GM19463 (cell line): Measurements from ENCODE around the gene BSG.

ENCODE experiments used
- ATAC-seq: cut with Tn5 transposase; IDR thresholded peaks from one replicate; pipeline ENCODE4 v1.9.1; 2021; ENCODE audit warnings: mild to moderate bottlenecking, moderate library complexity; ENCODE audit not compliant: unreplicated experiment

BSG gene

DNA sequence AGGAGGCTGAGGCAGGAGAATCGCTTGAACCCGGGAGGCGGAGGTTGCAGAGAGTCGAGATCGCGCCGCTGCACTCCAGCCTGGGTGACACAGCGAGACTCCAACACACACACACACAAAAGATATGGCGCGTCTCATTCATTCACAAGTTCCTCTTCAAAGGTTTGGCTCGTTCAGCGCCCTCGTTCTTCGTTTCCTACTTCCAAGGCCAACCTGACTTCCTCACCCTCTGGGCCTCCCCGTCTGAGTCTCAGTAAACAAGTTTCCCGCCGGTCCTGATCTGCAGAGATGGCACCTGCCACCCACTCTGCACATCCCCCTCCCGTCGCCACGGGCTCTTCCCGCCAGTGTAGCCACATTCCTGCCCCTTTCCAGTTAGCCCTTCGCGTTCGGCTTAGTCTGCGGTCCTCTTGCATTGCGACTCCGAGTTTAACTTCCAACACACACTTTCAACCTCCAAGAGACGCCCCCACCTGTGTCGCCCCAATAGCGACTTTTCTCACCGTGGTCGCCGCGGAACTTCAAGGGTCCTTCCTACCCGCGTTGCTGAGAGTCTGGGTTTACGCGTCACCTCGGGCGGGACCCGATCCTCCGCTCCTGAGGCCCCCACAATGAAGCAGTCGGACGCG lies 1.3 kb upstream of the BSG start:
- no peak for ATAC-seq

DNA sequence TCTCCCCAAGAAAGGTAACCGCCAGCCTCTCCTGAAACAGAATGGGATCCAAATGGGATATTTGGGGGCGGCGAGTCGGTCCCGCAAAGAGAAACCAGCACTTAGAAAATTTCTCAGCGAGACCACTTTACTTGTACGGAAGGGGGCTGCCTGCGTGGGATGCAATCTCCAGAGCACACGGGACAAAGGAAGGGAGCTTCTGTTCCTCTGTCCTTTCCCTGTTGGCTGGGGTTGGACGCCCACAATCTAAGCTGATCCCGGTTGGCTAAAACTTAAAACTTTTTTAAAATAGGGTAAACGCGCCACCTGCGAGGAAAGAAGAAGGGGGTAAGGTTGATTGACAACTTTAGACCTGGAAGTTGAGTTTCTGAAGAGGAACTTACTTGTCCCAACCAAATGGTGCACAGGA lies 826 bp upstream of the BSG start:
- no peak for ATAC-seq

DNA sequence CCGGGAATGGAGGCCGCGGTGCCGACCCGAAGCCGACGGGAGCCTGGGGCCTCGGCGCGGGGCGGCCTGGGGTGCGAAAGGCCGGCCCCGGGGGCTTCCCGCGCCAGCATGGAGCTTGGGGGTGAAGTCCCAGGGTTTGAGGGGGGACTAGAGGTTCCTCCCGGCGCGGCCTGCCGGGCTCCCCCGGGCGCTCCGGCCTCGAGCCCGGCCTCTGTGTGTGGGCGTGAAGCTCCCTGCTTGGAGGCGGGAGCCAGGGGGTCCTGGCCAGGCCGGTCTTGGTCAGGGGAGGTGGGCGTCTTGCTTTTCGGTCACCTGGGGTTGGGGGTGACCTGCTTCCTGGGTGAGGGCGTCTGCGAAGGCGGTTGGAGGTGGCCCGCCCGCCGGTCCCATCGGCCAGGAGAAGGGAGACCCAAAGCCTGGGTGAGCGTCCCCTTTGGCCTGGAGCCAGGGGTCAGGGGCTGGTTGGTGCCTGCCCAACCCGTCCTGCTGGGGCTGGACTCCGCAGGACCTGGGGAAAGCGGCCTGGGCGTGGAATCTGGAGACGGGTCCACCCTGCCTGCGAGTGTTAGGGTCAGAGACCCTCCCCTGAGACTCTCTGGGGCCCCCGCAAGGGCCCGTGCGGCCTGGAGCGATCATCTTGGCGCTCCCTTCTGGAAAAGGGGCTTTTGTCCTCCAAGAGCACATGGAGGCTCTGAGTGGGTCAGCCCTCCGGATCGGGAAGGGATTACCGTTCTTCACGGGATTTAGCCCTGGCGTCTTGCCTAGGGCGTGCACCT lies 535 bp downstream of the BSG start:
- ATAC-seq, result peak; percentile 27

DNA sequence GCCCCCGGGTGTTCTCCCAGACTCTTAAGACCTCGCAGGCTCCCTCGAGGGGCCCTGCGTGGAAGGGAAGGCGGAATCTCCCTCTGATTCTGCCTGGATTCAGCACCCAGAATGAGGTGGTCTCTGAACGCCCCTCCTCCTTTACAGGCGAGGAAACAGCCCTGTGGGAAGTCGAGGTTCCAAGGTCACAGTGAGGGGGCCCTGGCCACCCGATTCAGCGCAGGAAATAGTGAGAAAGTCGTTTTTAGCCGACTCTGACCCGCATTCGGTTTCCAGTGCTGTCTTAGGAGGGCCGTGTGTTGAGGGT lies 1.1 kb downstream of the BSG start:
- ATAC-seq, result no peak

DNA sequence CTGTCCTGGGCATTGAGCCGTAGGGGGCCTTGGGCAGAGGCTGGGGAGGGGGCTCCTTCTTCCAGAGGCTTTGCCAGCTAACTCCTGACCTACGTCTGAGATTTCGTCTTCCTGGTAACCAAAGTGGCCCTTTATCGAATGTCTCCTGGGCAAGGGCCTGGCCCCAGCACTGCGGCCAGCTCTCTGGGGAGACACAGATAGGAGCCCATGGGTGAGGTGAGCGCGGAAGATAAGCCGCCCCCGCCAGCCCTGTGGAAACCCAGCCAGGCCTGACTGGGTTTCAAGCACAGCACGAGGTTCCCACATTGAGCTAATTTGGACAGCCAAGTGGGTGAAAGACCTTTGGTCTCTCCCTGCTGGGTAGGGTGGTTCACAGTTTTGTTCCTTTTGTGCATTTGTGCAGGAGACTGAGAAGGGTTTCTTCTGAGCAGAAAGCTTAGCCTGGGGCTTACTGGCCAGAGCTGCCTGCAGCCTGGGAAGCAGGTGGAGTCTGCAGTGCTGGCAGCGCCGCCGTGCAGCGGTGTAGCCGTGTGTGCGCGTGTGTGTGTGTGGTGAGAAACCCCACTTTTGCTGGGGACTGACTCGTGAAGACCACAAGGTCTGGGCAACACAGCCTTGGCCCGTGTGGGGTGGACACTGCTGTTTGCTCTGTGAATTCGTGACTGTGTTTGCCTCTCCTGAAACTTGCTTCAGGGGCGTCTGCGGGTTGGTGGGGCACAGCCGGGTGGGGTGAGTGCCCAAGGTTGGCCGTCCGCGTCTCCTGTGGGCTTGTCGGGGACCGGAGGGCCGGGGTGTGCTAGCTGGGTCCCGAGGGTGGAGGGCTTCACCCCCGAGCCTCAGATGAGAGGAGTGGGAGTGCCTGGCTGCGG lies 2.5 kb downstream of the BSG start:
- ATAC-seq, result no peak

DNA sequence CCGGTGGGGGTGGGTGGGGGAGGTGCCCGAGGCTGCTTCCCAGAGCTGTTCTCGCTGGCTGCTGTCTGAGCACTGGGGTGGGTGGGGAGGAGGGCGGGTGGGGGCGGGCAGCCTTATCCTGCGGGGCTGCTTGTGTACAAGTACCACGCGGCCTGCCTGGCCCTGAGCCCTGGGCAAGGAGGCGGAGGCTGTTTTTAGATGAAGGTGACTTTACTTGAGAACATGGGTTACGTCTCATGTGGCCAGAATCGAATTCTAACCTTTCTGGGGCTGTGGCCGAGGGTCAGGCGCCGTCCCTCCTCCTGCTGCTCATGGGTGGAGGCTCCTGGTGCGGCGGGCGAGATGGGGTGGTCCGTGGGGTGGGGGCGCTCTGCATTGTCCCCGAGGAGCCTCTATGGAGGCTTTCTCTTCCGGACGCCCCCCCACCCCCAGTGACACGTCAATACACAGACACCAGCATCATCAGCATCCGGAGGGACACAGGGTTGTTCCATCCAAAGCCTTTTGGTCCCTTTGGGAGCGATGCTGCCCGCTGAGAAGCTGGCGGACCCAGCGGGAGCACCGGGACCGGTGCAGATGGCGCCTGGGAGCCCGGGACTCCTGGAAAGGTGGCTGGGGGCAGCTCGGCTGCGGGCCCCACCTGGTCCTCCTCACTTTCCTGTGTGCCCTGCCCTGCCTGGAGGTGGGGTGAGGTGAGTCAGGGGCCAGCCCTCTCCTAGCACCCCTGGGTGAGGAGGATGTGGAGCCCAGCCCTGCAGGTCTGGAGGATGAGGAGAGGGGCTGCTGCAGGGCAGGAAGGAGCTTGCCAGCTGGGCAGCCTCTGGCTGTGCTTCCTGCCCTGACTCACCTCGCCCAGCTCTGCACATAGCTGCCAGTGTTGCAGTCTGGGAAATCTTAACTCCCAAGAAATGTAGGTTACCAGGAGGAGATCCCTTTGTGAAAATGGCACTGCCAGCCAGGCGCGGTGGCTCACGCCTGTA lies 3.4 kb downstream of the BSG start:
- ATAC-seq, result no peak

DNA sequence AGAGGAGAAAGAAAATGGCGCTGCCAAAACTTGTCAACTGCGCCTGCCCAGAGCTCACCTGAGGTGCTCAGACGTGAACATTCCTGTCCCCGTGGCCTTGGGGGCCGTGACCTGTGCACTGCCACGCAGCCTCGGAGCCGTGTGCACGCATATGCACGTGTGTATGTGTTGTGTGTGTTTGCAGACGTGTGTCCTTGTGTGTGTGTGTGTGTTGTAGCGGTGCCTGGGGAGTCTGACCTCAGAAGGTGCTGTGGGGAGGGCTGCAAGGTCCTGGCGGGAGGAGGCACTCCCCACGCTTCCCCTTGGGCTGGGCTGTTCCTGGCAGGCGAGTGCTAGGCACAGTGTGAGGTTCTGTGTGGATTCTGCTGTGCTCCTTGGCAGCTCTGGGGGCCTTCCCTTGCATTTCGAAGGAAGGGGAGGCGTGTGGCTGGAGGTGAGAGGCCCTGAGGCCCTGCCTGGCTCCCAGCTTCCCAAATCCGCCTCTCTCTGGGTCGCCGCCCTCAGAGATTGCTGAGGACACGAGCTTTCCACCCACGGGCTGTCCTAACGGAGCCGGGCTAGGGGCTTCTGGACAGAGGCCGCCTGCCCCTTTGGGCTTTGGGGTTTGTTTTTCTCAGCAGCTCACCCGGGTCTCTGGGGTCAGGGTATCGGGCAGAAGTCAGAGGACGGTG lies 4.5 kb downstream of the BSG start:
- ATAC-seq, result no peak

DNA sequence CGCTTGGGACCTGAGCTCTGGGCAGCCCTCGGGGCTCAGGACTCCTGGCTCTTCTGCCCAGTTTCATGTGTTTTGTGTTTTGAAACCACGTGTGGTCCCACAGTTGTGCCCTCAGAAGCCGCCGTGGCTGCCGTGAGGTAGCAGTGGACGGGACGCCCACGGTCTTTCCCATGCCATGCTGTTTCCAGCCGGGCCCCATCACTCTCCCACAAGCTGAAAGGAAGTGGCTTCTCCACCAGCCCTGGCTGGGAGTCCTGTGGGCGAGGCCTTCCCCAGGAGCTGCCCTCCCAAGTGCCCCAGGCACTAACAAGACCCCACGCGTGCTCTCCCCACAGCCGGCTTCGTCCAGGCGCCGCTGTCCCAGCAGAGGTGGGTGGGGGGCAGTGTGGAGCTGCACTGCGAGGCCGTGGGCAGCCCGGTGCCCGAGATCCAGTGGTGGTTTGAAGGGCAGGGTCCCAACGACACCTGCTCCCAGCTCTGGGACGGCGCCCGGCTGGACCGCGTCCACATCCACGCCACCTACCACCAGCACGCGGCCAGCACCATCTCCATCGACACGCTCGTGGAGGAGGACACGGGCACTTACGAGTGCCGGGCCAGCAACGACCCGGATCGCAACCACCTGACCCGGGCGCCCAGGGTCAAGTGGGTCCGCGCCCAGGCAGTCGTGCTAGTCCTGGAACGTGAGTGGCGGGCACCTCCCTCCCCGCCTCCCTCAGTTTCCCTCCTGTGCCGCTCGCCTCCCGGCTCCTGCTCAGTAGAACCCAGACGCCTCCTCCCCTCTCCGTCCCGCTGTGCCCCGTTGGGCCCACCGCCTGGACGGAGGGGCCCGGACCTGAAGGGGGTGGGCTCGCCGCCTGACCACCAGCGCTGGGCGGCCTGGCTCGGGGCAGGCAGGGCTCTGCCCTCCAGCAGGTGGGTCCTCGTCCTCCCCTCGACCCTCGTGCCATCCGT lies 5.3 kb downstream of the BSG start:
- ATAC-seq, result no peak

DNA sequence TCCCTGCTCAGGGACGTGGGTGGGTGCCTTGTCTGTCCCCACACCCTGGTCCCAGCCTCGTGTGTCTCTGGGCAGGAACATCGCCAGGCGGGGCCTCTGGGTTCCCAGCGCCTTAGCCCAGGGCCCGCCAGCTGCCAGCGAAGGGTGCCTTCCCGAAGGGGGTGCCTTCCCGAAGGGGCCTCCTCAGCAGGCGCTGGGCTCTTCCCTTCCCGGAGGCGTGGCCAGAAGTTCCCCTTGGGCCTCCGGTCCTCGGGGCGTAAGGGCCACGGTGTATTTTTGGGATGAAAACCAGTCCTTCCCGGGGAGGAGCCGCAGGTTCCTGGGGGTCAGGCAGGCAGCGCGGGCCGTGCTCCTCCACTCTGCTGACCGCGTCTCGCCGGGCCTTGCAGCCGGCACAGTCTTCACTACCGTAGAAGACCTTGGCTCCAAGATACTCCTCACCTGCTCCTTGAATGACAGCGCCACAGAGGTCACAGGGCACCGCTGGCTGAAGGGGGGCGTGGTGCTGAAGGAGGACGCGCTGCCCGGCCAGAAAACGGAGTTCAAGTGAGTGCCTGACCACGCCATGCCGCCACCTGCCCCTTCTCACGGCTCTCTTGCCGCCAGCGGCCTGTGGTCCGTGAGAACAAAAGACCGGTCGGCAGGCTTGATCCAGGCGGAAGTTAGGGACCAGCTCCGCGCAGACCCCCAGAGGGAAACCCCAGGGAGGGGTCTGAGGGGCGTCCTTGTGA lies 6.9 kb downstream of the BSG start:
- ATAC-seq, result no peak

DNA sequence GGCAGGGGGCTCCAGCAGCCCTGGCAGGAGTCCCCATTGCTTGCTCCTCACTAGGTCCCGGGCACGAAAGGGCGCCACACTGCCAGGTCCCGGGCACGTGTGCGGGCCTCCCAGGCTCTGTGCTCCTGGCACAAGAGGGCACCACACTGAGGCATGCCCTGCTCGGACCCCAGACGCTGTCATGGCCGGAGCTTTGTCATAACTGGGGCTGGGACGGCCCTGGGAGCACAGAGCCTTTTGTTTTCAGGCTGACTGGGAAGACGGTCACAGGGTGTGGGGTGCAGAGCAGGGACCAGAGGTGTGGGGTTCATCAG lies 7.4 kb downstream of the BSG start:
- ATAC-seq, result no peak

DNA sequence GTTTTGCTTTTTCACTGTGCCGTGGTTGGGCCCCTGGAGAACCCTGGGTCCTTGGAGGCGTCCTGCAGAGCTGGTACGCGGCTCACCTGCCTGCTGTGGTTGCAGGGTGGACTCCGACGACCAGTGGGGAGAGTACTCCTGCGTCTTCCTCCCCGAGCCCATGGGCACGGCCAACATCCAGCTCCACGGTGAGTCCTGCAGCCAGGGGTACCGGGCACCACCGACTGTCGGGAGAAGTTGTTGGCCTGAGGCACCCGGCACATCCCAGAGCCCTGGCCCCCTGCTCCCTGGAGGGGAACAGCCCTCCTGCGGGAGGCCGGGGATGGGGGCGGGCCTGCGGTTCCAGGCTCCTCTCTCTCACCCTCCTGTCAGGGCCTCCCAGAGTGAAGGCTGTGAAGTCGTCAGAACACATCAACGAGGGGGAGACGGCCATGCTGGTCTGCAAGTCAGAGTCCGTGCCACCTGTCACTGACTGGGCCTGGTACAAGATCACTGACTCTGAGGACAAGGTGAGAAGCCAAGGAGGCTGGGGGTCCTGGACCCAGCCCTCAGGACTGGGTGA lies 8.0 kb downstream of the BSG start:
- no peak for ATAC-seq

DNA sequence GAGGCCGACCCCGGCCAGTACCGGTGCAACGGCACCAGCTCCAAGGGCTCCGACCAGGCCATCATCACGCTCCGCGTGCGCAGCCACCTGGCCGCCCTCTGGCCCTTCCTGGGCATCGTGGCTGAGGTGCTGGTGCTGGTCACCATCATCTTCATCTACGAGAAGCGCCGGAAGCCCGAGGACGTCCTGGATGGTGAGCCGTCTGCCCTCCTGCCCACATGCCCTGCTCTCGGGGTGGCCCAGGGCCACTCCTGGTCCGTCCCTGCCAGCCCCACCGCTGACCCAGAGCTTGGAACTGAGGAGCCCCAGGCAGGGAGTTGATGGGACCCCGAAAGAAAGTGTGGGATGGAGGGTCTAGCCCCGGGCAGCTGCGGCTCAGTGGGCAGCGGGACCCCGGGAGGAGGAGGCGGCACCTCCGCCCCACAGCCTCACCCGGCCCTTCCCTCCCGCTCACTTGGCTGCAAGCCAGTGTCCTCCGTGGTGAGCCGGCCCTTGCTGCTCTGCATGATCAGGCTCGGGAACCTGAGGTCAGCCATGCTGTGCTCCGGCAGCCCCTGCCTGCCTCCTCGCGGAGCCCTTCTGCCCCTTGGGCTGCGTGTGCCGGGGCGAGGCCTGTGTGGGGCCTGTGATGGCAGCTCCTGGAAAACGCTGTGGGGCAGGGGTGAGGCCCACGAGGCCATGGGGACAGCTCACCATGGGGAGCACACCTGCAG lies 9.2 kb downstream of the BSG start:
- ATAC-seq, result no peak

DNA sequence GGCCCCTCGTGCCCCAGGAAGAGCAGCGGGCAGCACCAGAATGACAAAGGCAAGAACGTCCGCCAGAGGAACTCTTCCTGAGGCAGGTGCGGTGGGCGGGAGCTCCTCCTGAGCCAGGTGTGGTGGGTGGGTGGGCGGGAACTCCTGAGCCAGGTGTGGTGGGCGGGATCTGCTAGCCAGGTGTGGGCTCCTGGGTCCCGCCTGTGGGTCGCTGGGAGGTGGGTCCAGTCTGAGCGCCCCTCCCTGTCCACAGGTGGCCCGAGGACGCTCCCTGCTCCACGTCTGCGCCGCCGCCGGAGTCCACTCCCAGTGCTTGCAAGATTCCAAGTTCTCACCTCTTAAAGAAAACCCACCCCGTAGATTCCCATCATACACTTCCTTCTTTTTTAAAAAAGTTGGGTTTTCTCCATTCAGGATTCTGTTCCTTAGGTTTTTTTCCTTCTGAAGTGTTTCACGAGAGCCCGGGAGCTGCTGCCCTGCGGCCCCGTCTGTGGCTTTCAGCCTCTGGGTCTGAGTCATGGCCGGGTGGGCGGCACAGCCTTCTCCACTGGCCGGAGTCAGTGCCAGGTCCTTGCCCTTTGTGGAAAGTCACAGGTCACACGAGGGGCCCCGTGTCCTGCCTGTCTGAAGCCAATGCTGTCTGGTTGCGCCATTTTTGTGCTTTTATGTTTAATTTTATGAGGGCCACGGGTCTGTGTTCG lies 10.3 kb downstream of the BSG start:
- no peak for ATAC-seq

DNA sequence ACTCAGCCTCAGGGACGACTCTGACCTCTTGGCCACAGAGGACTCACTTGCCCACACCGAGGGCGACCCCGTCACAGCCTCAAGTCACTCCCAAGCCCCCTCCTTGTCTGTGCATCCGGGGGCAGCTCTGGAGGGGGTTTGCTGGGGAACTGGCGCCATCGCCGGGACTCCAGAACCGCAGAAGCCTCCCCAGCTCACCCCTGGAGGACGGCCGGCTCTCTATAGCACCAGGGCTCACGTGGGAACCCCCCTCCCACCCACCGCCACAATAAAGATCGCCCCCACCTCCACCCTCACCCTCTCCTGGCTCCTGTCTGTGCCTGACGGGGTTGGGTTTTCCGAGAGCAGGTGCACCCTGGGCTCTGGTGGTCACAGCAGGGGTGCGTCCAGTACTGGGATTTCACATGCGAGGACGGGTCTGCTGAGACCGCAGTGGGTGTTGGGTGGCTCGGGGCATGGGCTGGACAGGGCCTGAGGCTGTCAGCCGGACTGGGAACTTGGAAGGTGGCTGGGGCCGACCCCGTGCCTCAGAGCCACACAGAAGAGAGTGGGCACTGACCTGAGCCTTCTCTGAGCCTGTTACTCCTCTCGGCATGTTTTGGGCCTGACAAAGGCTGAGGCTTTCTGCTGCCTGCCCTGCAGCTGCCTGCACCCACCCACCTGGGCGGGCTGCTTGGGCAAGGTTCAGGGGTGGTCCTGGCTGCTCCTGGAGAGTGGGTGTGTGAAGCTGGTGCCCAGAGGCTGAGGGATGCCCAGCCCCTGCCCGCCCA lies 11.0 kb downstream of the BSG start:
- ATAC-seq, result no peak

DNA sequence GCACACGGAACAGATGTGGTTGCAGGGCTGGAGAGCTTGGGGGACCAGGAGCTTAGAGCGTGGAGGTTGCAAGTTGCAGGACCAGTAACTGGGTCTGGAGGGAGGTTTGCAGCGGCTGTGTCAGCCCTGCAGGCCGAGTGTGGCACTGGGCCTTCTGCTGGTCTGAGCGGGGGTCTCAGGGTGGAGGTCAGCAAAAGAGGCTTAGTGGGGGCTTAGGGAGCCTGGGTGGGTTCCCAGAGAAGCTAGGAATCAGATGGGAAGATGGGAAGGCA lies 11.5 kb downstream of the BSG start:
- ATAC-seq, result no peak

DNA sequence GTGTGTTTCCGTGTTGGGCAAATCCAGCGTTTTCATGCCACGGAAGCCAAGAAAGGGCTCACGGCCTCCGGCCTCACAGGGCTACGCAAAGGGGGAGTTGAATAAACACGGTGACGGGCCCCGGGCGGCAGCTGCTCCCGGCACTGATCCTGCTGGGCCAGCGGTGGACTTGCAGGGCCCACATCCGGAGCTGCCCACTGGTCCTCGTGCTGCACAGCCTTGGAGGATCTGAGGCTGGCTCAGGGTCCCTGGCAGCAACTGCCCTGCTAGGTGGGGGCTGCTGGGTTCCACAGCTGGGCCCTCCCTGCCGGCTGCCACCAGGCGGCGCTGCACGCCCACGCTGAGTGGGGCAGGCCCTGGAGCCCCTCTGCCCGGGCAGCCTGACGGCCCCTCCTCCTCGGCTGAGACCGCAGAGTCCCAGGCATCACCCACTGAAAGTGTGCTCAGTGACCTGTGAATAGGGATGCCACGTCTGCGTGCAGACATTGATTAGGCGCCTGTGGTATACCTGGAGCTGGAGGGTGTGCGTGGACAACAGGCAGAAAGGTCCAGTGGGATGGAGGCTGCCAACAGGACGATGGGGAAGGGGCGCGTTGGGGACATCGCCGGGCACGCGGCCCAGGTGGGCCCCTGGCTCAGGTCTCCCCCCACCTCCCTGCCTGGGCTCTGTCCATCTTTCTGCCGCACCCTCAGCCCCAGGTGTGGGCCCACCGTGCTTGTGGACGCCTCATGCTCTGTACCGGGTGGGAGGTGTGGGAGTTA lies 12.0 kb downstream of the BSG start:
- no peak for ATAC-seq
